HG03060 (cell line): ENCODE results near the gene AQP12B.

Experiments used
- ATAC-seq: cut with Tn5 transposase; IDR thresholded peaks from one replicate; pipeline ENCODE4 v1.9.1; 2021; ENCODE audit warnings: low read depth, moderate number of reproducible peaks; ENCODE audit not compliant: unreplicated experiment

AQP12B gene

DNA sequence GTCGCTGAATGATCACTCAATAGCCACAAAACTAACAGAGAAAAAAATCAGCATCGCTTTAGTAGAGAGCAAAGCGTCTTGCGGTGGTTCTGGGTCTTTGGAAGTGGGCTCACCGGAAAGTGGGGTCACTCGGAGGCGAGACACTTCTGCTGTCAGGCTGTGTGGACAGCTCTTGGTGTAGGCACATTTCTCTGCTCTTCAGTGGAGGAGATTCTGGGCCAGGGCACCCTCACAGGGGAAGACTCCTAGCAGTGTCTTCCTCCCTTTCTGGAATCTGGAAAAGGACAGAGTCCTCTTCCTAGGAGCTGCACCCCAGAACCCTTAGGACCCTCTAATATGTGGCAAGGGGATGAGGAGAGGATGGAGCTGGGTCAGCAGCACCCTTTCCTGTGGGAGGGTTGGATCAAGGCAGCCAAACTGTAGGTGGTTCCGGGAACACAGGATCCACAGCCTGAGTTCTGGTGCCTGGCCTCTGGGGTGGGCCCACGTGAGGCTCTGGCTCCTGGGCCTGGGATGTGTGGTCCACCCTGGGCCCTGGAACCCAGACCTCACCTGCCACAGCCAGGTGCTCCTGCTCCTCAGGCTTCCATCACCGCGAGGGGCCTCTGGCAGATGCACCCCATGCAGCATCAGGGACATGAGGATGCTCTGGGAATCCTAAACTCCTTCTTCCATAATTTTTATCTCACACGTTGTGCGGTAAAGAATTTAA is 32.3 kb downstream of the AQP12B start:
- no peak for ATAC-seq

DNA sequence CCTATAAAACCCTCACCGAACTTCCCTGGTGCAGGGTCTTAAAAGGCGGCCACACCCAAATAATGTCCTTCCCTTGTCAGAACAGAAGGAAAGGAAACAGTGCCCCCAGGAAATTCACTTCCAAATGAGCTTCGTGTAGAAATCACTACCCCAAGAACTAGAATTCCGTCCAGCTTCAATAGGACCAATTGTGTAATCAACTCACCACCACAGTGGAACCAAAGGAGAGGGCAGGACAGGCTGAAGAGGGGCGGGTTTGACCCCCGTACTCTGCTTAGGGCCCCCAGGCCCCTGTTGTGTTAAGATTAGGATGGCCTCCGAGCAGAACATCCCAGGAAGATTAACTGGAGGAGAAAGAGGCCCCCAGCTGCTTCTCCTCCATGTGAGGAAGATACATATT is 33.4 kb downstream of the AQP12B start:
- no peak for ATAC-seq

- ATAC-seq = no peak
Observed at GRCh38 chr2:240648650-240649275, 33.9 kb downstream of the AQP12B start.

DNA sequence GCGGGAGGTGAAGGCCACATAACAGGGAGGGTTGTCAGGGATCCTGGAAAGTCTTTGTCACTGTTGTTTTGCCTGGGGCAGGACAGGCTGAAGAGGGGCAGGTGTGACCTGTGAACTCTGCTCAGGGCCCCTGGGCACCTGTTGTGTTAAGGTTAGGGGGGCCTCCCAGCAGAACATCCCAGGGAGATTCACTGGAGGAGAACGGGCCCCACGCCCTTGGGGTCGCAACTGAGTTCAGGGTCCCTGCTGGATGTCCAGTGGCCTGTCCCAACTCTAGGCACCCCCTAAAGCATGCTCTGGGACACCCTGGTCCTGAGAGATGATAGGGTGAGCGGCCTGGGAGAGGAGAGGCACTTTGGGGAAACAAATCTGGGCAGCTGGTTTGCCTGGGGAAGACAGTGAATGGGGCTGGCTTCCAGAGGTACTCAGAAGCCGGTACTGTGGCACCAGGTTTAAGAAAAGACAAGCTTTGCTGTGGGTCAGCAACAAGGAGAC is 34.5 kb downstream of the AQP12B start:
- no peak for ATAC-seq

- ATAC-seq = no peak
Observed at GRCh38 chr2:240647503-240648154, 35.1 kb downstream of the AQP12B start.

- ATAC-seq = no peak
Observed at GRCh38 chr2:240646900-240647502, 35.7 kb downstream of the AQP12B start.

GRCh38 chr2:240646176-240646899 is 36.3 kb downstream of the AQP12B start:
- no peak for ATAC-seq

DNA sequence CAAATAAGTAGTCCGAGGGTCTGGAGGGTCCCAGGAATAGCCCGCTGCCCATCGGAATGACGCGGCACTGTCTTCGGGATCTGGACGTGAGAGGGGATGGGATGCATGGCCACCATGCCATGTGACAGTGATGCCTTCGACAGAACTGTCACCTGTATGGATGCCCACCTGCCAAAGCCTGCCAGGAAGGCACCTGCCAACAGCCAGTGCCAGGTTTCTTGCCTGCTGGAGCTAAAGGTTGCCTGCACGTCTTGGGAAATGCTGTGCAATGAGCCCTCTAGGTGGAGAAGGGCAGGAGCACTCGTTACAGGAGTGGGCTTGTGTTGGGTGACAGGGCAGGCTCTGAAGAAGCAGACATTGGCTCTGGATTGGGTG is 36.9 kb downstream of the AQP12B start:
- no peak for ATAC-seq

- no peak for ATAC-seq
Observed at GRCh38 chr2:240645346-240645745, 37.3 kb downstream of the AQP12B start.

DNA sequence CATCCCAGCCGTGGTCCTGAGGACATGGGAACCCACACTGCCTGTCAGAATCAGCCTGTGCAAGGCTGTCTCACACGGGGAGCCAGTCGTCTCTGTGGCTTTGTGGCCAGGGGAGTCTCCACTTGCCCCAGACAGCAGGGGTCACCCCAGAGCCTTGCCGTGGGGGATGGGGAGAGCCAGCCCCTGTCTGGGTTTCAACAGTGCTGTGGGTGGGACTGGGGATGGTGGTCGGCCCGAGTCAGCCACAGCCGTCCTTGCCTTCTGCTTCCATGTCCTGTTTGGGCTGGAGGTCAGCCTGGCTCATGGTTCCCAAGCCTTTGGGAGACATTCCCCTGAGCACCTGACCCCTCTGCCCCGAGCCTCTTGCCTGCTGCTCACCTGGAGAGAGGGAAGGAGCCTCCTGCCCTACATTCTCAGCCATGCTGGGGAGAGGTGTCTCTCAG is 37.8 kb downstream of the AQP12B start:
- ATAC-seq = no peak

DNA sequence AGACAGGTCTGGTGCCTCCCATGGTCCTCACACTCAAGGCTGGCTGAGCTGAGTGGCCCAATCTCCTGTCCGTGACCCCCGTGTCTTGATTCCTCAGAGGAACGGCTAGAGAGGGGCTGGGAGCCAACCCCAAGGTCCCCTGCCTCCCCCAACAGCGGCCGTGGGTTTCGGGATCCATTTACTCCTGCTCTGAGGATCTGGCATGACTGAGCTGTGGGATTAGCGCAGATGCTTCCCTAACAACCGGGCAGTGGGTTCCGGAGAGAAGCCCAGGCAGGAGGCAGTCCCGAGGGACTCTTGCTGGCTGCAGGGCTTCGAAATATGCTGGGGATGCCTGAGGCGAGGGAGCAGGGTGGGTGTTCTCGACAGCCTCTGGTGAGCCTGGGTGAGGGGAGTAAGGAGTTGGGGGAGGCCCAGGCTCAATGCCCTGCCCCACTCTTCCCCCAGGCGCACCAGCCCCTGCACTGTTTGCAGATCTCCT is 38.5 kb downstream of the AQP12B start:
- no peak for ATAC-seq

- no peak for ATAC-seq
Observed at GRCh38 chr2:240643811-240644150, 38.9 kb downstream of the AQP12B start.

DNA sequence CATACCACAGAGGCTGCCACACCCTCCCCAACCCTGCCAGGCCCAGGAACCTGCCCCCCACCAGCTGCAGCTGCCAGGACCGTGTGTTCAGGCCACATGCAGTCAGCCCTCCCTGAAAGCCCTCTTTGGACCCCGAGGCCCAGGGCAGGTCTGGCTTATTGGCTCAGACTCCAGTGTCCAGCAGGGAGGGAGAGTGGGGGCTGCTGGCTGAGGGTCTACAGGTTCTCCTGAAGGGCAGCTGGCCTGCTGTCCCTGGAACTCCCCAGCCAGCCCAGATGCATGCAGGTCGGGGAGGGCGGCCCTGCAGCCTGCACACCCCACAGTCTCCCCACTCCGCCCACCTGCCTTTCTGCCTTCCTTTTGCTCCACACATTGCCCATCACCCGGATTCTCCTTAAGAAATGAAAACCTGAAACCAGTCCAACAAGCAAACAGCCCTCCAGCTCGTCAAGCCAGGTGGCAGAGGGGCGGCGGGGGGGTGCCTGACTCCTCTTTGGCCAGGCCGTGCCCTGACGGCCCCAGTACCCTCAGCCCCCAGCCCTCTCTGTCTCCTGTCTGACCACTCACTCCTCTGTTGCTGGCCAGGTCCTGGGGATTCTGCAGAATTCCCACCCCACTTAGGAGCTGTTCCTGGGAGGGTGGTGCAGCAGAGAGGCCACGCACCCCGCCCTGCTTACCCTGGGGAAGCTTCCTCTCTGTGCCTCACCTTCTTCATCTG is 39.4 kb downstream of the AQP12B start:
- ATAC-seq = no peak

DNA sequence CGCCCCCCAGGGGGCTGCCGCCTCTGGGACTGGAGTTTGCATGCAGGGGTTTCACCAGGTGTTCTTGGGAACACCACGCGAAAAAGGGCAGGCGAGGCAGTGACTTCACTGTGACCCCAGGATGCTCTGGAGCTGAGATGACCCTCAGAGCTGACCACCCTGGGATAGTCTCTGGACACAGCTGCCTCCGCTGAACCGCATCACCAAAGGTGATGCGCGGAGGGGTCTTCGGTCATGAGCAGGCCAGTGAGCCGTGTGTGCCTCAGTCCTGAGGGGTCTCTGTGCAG is 39.9 kb downstream of the AQP12B start:
- no peak for ATAC-seq

DNA sequence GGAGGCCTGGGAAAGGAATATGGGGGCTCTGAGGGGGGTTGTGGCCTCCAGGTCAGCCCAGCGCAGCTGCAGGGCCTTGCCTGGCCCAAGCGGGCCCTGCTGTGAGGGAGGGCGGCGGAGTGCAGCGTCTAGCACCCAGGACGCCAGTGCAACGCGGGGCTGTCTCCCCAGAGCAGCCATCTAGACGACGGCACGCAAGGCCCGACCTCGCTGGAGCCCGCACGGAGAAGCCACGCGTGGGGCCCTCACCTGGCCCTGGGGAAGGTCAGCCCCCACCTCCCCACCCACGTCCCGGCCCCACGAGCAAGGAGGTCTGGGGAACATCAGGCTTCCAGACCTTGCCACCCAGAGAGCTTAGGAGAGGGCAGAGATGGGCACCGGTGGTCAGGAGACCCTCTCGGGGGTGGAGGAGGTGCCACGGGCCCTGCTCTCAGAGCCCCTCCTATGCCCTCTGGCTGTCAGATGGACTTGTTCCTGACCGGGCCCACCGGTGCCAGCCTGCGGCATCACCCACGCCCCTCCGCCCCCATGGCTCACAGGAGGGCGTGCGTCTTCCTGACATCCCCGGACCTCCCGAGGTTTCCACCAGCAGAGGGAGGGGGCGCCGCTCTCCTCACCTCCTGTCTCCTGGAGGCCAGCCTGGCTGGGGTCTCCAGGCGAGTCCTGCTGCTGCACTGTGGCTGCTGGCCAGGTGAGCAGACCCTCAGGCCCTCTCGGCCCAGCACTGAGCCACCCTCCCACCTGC is 40.5 kb downstream of the AQP12B start:
- ATAC-seq = no peak

DNA sequence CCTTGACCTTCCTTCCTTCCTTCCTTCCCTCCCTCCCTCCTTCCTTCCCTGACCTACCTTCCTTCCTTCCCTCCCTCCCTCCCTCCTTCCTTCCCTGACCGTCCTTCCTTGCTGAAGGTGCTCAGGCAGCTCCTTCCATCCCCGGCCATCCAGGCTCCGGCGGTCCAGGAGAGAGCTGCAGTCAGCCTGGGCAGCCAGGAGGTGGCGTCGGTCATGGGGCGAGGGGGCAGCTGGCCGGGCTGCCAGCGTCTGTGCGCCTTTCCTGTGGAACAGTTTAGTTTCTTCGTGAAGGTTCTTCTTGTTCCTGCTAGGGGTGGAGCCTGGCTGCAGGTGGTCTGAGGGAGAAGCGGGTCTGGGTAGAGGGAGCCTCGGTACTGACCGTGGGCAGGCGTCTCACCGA is 41.7 kb downstream of the AQP12B start:
- ATAC-seq = no peak

- no peak for ATAC-seq
Observed at GRCh38 chr2:240639566-240639965, 43.1 kb downstream of the AQP12B start.

DNA sequence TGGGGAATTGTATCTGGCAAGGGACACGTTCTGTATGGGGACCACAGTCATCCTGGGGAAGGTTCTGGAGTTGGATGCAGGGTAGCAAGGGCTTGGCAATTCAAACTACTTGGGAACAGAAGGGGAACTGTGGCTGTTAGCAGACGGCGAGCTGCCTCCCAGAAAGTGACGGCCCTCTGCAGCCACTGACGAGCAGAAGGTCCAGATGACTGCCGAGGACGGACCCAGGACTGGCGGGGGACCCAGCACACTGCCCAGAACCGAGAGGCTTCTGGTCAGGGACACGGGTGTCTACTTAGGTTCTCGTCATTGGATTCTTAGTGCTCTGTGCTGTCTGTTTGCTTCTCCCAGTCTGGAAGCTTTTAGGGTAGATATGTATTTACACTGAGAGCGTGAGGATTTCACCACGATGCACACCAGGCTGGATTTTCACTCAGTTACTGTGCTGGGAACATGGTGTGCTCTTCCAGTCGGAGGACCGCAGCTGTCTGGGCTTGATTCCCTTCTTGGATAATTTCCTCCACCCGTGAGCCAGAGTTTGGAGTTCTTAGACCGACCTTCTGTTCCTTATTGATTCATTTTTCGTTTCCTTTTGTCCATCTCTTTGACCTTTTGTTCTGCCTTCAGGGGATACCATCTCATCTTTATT is 44.0 kb downstream of the AQP12B start:
- ATAC-seq = no peak

DNA sequence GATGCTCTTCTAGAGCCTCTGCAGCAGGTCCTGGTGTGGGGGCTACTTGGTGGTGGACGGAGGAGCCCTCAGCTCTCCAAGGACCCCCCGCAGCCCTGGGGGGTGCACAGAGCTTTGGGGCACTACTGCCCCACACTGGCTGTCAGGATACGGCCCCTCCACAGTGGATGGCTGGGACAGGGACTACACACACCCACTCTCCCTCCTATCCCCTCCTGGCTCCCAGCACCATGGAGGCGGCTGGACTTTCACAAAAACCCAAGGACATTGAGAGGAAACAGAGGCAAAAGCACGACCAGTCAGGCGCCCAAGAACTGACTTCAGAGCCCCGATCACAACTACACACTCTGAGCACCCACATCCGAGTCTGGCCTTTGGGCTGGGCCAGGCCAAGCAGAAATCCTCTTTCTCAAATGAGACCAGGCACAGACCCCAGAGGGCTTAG is 44.8 kb downstream of the AQP12B start:
- ATAC-seq = no peak
